ENCODE measurements around the gene SPEM1. TPM values are rescaled to one million over a fixed set of nuclear protein-coding genes. Genes with fewer than 3 reads are reported as not detected.

The SPEM1 gene
- total RNA-seq, 1 donor from 2014 or later: not detected

GRCh38 chr17:7398612-7399011 is 21.5 kb upstream of the SPEM1 start:
- no peak for DNase-seq (ENCODE audit: extremely low read depth, low read depth, low spot score)

GRCh38 chr17:7403043-7403726 is 16.9 kb upstream of the SPEM1 start:
- no peak for DNase-seq (ENCODE audit: extremely low read depth, low read depth, low spot score)

- no peak for DNase-seq (ENCODE audit: extremely low read depth, low read depth, low spot score)
These were observed 16.5 kb upstream of the SPEM1 start for GRCh38 chr17:7403727-7403976.

- DNase-seq (ENCODE audit: extremely low read depth, low read depth, low spot score): peak; percentile 93
These were observed 16.0 kb upstream of the SPEM1 start, which contains the start of gene TMEM256 for GRCh38 chr17:7403977-7404736. TMEM256 (minus strand) TSS chr17:7404097; CDS start chr17:7404084, 13 bp downstream.

- DNase-seq (ENCODE audit: extremely low read depth, low read depth, low spot score): no peak
These were observed 15.3 kb upstream of the SPEM1 start for GRCh38 chr17:7404737-7405349.

- DNase-seq (ENCODE audit: extremely low read depth, low read depth, low spot score): no peak
These were observed 14.5 kb upstream of the SPEM1 start for GRCh38 chr17:7405350-7406234.

GRCh38 chr17:7406235-7406825 is 13.8 kb upstream of the SPEM1 start:
- DNase-seq (ENCODE audit: extremely low read depth, low read depth, low spot score): no peak

GRCh38 chr17:7407082-7407481 is 13.0 kb upstream of the SPEM1 start:
- DNase-seq (ENCODE audit: extremely low read depth, low read depth, low spot score): no peak

GRCh38 chr17:7407485-7408251 is 12.5 kb upstream of the SPEM1 start, which contains the start of gene NLGN2:
NLGN2 (plus strand) TSS chr17:7407845; CDS start chr17:7408256, 411 bp downstream.
- DNase-seq (ENCODE audit: extremely low read depth, low read depth, low spot score): no peak

- DNase-seq (ENCODE audit: extremely low read depth, low read depth, low spot score): no peak
These were observed 11.8 kb upstream of the SPEM1 start for GRCh38 chr17:7408252-7408727.

GRCh38 chr17:7408863-7409262 is 11.3 kb upstream of the SPEM1 start:
- no peak for DNase-seq (ENCODE audit: extremely low read depth, low read depth, low spot score)

- no peak for DNase-seq (ENCODE audit: extremely low read depth, low read depth, low spot score)
These were observed 10.4 kb upstream of the SPEM1 start for GRCh38 chr17:7409716-7410115.

GRCh38 chr17:7410634-7411426 is 9.3 kb upstream of the SPEM1 start:
- DNase-seq (ENCODE audit: extremely low read depth, low read depth, low spot score): no peak

GRCh38 chr17:7411427-7411750 is 8.7 kb upstream of the SPEM1 start:
- no peak for DNase-seq (ENCODE audit: extremely low read depth, low read depth, low spot score)

GRCh38 chr17:7413346-7413985 is 6.7 kb upstream of the SPEM1 start:
- DNase-seq (ENCODE audit: extremely low read depth, low read depth, low spot score): no peak

- DNase-seq (ENCODE audit: extremely low read depth, low read depth, low spot score): no peak
These were observed 5.3 kb upstream of the SPEM1 start for GRCh38 chr17:7414837-7415236.

- no peak for DNase-seq (ENCODE audit: extremely low read depth, low read depth, low spot score)
These were observed 4.3 kb upstream of the SPEM1 start for GRCh38 chr17:7415784-7416183.

- no peak for DNase-seq (ENCODE audit: extremely low read depth, low read depth, low spot score)
These were observed 3.8 kb upstream of the SPEM1 start for GRCh38 chr17:7416323-7416722.
